Measurements from ENCODE around the gene KCP. TPM values are rescaled to one million over a fixed set of nuclear protein-coding genes. Genes with fewer than 3 reads are reported as not detected.

The KCP gene
- polyA plus RNA-seq, 3 donors = 10.5 to 12.7 (median 12.1) TPM

DNA sequence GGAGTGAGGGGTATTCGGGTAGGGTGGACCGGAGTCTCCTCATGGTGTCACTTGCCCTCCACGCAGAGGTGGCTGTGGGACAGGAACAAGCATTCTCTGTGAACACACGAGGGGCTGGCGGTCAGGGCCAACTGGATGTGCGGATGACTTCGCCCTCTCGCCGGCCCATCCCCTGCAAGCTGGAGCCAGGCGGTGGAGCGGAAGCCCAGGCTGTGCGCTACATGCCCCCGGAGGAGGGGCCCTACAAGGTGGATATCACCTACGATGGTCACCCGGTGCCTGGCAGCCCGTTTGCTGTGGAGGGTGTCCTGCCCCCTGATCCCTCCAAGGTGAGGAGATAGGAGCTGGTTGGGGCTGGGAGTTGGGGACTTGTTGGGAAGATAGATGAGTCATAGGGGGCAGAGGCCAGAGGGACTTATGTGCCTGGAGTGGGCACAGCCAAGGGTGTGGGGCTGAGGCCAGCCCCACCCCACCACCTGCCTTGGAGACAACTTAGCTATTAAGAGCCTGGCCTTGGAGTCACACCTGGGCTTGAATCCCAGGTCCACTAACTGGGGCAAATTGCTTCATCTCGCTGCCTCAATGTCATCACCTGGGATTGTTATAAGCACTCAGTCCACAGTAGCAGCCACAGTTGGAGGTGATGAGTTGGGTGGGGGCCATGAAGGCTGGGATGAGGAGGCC, 66.4 kb downstream of the KCP start:
- no peak for DNase-seq (ENCODE audit: low read depth in 3 of 3, low spot score in 2 of 3)

GRCh38 chr7:128842674-128843641, 67.6 kb downstream of the KCP start:
- DNase-seq (ENCODE audit: low read depth in 3 of 3, low spot score in 2 of 3) = no peak

- DNase-seq (ENCODE audit: low read depth in 3 of 3, low spot score in 2 of 3) = no peak
These were observed 68.4 kb downstream of the KCP start for GRCh38 chr7:128841921-128842673.

DNA sequence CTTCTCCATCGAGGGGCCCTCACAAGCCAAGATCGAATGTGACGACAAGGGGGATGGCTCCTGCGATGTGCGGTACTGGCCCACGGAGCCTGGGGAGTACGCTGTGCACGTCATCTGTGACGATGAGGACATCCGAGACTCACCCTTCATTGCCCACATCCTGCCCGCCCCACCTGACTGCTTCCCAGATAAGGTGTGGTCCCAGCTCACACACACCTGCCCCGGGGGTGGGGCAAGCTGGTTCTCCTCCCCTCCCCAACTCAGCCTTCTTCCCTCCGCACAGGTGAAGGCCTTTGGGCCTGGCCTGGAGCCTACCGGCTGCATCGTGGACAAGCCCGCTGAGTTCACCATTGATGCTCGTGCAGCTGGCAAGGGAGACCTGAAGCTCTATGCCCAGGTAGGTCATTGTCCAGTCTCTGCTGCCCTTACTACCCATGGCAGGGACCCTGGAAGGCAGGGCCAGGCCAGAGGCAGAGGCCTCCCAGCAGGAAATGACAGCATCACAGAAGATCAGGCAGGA, 69.3 kb downstream of the KCP start:
- DNase-seq (ENCODE audit: low read depth in 3 of 3, low spot score in 2 of 3) = no peak

DNA sequence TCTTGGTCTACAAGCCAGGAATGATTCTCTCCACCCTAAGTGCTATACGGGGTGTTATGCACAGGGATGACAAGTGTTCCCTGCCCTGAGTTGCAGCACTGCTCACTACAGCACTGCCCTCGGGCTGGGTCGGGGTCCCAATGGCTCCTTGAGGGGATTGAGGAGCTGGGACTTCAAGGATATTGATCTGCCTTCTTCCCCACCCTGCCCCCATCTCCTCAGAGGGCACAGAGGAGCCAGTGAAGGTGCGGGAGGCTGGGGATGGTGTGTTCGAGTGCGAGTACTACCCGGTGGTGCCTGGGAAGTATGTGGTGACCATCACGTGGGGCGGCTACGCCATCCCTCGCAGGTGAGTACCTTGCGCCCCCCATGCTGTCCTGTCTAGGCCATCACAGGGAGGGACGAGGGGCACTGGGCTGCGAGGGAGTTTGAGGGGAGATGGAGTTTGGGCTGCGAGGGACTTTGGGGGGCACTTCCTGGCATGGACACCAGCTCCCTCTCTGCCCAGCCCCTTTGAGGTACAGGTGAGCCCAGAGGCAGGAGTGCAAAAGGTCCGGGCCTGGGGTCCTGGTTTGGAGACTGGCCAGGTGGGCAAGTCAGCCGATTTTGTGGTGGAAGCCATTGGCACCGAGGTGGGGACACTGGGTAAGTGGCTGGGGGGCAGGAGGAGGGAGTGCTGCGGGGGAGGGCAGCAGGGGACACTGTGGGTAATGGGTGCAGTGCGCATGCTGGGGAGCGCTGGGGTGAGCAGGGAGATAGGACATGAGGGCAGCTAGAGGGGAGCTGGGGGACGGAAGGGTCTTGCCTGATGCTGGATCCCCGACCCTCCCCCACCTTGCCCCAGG, 70.0 kb downstream of the KCP start:
- DNase-seq (ENCODE audit: low read depth in 3 of 3, low spot score in 2 of 3) = no peak

DNA sequence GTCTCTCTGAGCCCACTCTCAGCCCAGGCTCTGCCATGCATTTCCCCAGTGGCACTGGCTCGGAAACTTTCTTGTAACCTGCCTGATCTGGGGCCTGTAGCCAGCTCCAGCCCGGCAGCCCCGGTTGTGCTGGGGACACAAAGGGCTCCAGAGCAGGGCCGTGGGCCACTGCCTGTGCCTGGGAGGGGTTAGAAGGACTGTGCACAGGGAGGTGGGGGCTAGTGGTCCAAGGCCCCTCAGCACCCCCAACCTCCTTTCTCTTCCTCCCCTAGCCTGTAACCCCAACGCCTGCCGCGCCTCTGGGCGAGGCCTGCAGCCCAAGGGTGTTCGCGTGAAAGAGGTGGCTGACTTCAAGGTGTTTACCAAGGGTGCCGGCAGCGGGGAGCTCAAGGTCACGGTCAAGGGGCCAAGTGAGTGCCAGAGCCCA, 70.7 kb downstream of the KCP start:
- no peak for DNase-seq (ENCODE audit: low read depth in 3 of 3, low spot score in 2 of 3)

- no peak for DNase-seq (ENCODE audit: low read depth in 3 of 3, low spot score in 2 of 3)
These were observed 71.4 kb downstream of the KCP start for GRCh38 chr7:128838981-128839731.

DNA sequence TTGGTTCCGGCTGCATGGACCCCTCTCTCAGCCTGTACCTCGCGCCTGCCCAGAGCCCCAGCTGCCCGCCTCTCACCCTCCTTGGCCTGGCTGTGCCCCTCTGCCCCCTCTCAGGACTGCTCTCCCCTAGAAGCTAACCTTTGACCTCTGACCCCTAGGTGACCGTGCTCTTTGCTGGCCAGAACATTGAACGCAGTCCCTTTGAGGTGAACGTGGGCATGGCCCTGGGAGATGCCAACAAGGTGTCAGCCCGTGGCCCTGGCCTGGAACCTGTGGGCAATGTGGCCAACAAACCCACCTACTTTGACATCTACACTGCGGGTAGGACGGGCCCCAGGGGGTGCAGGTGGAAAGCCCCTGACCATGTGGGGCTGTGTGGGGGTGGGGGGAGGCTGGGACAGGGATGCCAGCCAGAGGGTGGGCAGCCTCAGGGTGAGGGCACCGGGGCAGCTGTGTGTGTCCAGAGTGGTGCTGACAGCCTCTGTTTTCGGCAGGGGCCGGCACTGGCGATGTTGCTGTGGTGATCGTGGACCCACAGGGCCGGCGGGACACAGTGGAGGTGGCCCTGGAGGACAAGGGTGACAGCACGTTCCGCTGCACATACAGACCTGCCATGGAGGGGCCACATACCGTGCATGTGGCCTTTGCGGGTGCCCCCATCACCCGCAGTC, 72.3 kb downstream of the KCP start:
- no peak for DNase-seq (ENCODE audit: low read depth in 3 of 3, low spot score in 2 of 3)

DNA sequence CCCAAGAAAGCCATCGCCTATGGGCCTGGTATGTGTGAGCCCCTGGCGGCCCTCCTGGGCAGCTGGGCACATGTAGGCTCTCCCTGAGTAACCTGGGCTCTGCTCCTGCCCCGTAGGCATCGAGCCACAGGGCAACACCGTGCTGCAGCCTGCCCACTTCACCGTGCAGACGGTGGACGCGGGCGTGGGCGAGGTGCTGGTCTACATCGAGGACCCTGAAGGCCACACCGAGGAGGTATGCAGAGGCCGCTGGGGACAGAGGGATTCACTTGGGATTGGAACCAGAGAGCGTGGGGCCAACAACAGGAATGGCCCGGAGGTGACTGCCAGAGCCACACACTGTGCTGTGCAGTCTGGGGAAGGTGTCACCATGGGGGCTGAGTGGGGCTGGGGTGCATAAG, 73.0 kb downstream of the KCP start:
- no peak for DNase-seq (ENCODE audit: low read depth in 3 of 3, low spot score in 2 of 3)

GRCh38 chr7:128836729-128837348, 73.7 kb downstream of the KCP start:
- DNase-seq (ENCODE audit: low read depth in 3 of 3, low spot score in 2 of 3) = no peak

DNA sequence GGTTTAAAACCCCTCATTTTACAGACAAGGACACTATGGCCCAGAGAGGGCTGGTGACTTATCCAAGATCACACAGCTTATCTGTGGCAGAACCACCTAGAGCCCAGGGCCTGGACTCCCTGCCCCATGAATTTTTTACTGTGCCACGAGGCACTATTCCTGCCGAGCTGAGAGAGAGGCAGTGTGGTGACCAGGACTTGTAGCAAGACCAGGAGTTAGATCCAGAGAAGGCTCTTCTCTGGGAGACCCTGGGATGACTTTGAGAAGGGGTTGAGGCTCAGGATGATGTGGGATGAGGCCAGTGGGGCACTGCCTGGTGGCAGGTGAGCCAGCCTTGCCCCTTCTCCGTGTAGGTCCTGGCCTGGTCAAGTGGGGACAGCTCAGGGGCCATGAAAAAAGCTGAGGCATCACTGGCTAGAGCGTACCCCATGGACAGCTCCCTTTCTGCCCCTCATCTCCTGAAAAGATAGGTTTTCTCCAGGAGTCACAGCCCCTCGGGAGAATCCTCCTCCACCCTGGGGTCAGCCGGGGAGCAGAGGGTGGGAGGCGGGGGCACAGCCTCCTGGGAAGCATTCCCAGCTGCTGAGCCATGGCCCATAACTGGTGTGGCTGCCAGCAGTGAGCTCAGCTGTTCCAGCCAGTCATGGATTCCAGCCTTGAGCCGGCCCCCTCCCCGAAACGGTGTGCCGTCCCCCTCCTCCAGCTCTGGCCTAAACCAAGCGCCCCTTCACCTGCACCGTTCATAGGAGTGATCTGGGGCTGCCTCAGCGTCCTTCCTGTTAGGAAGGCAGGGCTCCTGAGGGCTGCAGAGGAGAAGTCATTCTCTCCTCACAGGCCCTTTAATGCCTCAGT, 74.5 kb downstream of the KCP start:
- no peak for DNase-seq (ENCODE audit: low read depth in 3 of 3, low spot score in 2 of 3)

DNA sequence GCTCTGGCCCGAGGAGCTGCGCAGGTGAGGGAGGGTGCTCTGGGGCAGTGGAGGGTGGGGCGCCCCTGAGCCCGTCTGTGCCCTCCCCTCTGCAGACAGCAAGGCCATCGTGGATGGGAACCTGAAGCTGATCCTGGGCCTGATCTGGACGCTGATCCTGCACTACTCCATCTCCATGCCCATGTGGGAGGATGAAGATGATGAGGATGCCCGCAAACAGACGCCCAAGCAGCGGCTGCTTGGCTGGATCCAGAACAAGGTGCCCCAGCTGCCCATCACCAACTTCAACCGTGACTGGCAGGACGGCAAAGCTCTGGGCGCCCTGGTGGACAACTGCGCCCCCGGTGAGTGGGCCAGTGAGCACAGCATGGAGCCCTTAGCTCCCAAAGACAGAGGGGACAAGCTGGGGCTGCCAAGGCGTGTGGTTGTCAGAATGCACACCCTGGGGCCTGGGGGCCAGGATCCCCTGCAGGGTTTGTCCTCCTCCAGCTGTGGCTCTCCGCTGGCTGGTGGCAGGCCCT, 75.2 kb downstream of the KCP start:
- DNase-seq (ENCODE audit: low read depth in 3 of 3, low spot score in 2 of 3) = no peak

GRCh38 chr7:128833946-128834325, 76.6 kb downstream of the KCP start:
- no peak for DNase-seq (ENCODE audit: low read depth in 3 of 3, low spot score in 2 of 3)

DNA sequence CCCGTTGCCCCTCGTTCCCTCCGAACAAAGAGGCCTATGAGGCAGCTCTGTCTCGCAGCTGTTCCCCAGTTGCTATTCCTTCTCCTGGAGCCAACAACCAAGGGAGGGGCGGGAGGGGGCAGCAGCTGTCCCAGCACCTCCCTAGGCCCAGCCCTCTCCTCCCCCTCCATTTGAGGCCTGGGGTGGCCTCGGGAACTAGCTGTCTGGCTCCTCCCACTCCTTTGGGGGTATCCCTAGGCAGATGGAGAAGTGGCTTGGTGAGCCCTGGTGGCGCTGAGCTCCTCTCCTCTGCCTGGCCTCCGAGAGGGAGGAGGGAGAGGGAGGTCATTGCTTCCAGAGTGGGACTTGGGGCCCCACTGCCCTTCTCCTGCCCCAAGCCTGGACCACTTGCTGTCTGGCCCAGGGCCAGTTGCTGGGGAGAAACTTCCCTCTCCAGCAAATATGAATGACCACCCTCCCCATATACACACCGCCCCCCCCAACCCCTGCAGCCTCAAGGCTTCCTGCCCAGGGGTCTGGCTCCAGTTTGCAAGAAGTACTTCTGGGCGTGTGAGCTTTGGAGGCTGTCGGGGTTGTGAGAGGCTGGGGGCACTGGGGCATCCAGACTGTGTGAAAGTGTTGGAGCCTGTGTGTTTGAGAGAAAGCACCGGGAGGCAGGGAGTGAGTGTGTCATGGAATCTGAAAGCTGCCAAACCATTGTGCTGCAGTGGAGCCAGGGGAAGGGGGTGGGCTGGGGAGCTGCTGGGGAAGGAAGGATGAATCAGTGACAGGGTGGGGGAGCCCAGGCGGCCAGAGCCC, 77.2 kb downstream of the KCP start:
- no peak for DNase-seq (ENCODE audit: low read depth in 3 of 3, low spot score in 2 of 3)

DNA sequence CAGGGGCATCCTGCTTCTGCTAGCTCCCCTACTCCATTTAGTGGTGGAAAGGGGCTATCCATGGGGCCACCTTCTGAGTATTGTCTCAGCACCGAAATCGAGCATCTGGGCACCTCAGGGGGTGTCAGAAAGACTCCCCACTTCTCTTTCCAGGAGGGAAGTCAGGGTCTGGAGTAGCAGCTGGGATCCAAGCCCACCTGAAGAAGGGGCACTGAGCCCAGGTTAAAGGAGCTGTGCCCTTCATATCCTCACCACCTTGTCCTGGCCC, 77.7 kb downstream of the KCP start:
- DNase-seq (ENCODE audit: low read depth in 3 of 3, low spot score in 2 of 3) = no peak

GRCh38 chr7:128831994-128832879, 78.3 kb downstream of the KCP start:
- DNase-seq (ENCODE audit: low read depth in 3 of 3, low spot score in 2 of 3) = no peak
